ENCODE data around the gene ARMC9. TPM values are rescaled to one million over a fixed set of nuclear protein-coding genes. Genes with fewer than 3 reads are reported as not detected.

ARMC9 gene
- total and polyA plus RNA-seq, 2 of the 13 experiments (the other 11 are each of a cell fraction or from before 2014, with no cell fraction given): 9.1 to 12.8 TPM

DNA sequence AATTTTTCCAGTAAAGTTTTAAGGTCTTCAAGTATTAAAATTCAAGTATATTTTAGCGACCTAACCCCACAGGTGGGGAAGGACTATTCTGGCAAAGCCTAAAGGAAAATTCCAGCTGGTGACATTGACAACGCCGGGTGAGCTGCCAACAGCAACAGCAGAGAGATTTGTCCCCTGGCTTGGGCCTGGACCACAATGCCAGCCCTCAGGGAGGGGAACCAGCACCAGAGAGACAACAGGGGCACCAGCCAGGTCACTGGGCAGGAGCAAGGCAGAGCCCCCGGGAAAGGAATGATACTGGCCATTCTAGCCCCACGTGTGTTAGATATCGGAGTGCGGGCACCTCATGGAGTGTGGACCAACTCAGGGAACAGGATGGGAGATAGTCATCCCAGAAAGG is 95.7 kb downstream of the ARMC9 start:
- ChIA-PET CTCF (ENCODE audit: low intra/inter-chr PET ratio, low total read pairs) (no interaction called here), POLR2A (no interaction called here)
- no TSS peak for BruUV-seq (replicated peaks)
- Histone ChIP-seq H3K9ac (ENCODE audit: insufficient read depth, low read depth, low read length) (no peak overlapping the region), H4K20me1 (ENCODE audit: insufficient read depth, low read length) (no peaks in the 10 kb centered on the region), H2AFZ (ENCODE audit: low read length) (no peak overlapping the region), H3K4me1 (ENCODE audit: insufficient read depth, low read length) (peaks cover 5% of the 10 kb centered on the region), H3K36me3 (replicated peaks in 1 of 2; ENCODE audit: control insufficient read depth in 1 of 2, insufficient read depth in 2 of 2, low read length in 2 of 2) (no peaks in the 10 kb centered on the region; a peak in 2 of 5 replicates), H3K27me3 (ENCODE audit: control insufficient read depth in 1 of 2, insufficient read depth in 2 of 2, low read length in 2 of 2) (no peaks in the 10 kb centered on the region), H3K4me3 (replicated peaks in 1 of 3; ENCODE audit: insufficient read depth in 1 of 3, low read depth in 2 of 3, low read length in 3 of 3) (no peak overlapping the region), H3K79me2 (ENCODE audit: insufficient read depth, low read length) (no peaks in the 10 kb centered on the region), H3K27ac (ENCODE audit: extremely low read length, insufficient read depth, low read length) (no peak overlapping the region), H3K9me3 (ENCODE audit: low read length) (no peaks in the 10 kb centered on the region), H3K4me2 (ENCODE audit: low read depth, low read length) (no peak overlapping the region)
- TF ChIP-seq FOXM1 (CRISPR knock-in tag; IDR thresholded peaks at IDR 0.05): no peak
- no peak for TF ChIP-seq TBX3 (IDR thresholded peaks at IDR 0.05; ENCODE audit: borderline replicate concordance)
- TF ChIP-seq ZBTB44 (CRISPR knock-in tag; IDR thresholded peaks at IDR 0.05): no peak
- TF ChIP-seq KLF6 (CRISPR knock-in tag; IDR thresholded peaks at IDR 0.05): no peak
- no peak for TF ChIP-seq KLF16 (CRISPR knock-in tag; IDR thresholded peaks at IDR 0.05)
- no peak for TF ChIP-seq STAT6 (CRISPR knock-in tag; IDR thresholded peaks at IDR 0.05; ENCODE audit: borderline replicate concordance)
- TF ChIP-seq DBP (CRISPR knock-in tag; IDR thresholded peaks at IDR 0.05; ENCODE audit: not compliant biosample characterization): no peak
- TF ChIP-seq ZNF775 (CRISPR knock-in tag; IDR thresholded peaks at IDR 0.05; ENCODE audit: borderline replicate concordance): no peak
- TF ChIP-seq DPF2 (CRISPR knock-in tag; IDR thresholded peaks at IDR 0.05; ENCODE audit: borderline replicate concordance, low read depth): no peak
- no peak for TF ChIP-seq TEAD2 (CRISPR knock-in tag; IDR thresholded peaks at IDR 0.05)
- no peak for TF ChIP-seq JUNB (CRISPR knock-in tag; IDR thresholded peaks at IDR 0.05; ENCODE audit: borderline replicate concordance)
- no peak for TF ChIP-seq EED (CRISPR knock-in tag; IDR thresholded peaks at IDR 0.05)
- TF ChIP-seq ZNF30 (CRISPR knock-in tag; IDR thresholded peaks at IDR 0.05): no peak
- no peak for TF ChIP-seq MAZ (IDR thresholded peaks at IDR 0.05; ENCODE audit: borderline replicate concordance, low read depth, low read length)
- no peak for TF ChIP-seq MAZ (CRISPR knock-in tag; IDR thresholded peaks at IDR 0.05; ENCODE audit: low read depth)
- TF ChIP-seq PAWR (CRISPR knock-in tag; IDR thresholded peaks at IDR 0.05; ENCODE audit: borderline replicate concordance): no peak
- TF ChIP-seq MED8 (CRISPR knock-in tag; IDR thresholded peaks at IDR 0.05; ENCODE audit: insufficient replicate concordance): no peak
- ATAC-seq (no peak), DNase-seq (ENCODE audit: low spot score) (no peak), FAIRE-seq (no peak)
- 86% methylated on average over 7 of the region's 7 CpGs for WGBS (ENCODE audit: low lambda C conversion rate)
- intact Hi-C loops (cut with micrococcal nuclease; ENCODE audit: unreplicated experiment): no loop called here
- in situ Hi-C loops (cut with HindIII; ENCODE audit: extremely low pct_ligation_motif_present, low pct_unique_long_range_greater_than_20kb): loop anchor here (10.0 kb wide), 1 partner anchor 101 kb away; the partner anchor contains the start of gene B3GNT7

All from HepG2 (cell line).